ENCODE measurements around the gene TMEM233.

TMEM233 gene

DNA sequence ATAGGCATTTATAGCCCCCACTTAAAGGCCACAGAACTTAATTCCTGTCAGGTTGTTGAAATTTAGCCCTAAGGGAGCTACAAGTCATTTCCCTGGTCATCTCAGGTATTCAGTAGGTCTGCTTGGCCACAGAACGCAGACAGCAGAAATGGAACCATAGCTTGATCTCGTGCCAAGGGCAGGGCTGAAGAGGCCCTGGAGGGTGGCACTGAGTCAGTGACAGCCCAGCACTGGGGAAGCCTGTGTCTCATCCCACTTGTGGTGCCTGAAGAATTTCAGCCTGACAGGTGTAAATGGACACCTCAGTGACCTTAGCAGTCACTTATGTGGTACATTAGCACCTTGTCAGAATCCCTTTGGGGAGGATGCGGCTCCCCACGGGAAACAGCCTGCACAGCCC is 81.0 kb downstream of the TMEM233 start:
- peaks cover 84% of the 10 kb centered on the region for H3K36me3 Mint-ChIP-seq (ENCODE audit: low read depth)
- peak; percentile 42 for ATAC-seq
- H3K4me3 Mint-ChIP-seq = no peak overlapping the region

GRCh38 chr12:119676022-119676421 is 82.4 kb downstream of the TMEM233 start:
- Mint-ChIP-seq H3K27me3 (no peaks in the 10 kb centered on the region), H3K9me3 (no peaks in the 10 kb centered on the region), H3K4me1 (peaks cover 40% of the 10 kb centered on the region), H3K36me3 (ENCODE audit: low read depth) (peaks cover 79% of the 10 kb centered on the region), H3K27ac (peak overlapping the region; percentile 11), H3K4me3 (no peak overlapping the region)
- ATAC-seq (no peak), DNase-seq (no peak)

More for the DNA sequence above, 81.0 kb downstream of the TMEM233 start:
- Mint-ChIP-seq H3K4me1 (peaks cover 55% of the 10 kb centered on the region), H3K27ac (peak overlapping the region; percentile 87), H3K27me3 (no peaks in the 10 kb centered on the region), H3K9me3 (no peaks in the 10 kb centered on the region)
- no peak for DNase-seq

- Mint-ChIP-seq H3K27me3 (no peaks in the 10 kb centered on the region), H3K27ac (no peak overlapping the region), H3K9me3 (no peaks in the 10 kb centered on the region), H3K4me1 (peaks cover 39% of the 10 kb centered on the region), H3K4me3 (no peak overlapping the region), H3K36me3 (ENCODE audit: low read depth) (peaks cover 73% of the 10 kb centered on the region)
- ATAC-seq = no peak
- DNase-seq = no peak
These were observed 83.0 kb downstream of the TMEM233 start for GRCh38 chr12:119676573-119676972.

GRCh38 chr12:119678459-119678858 is 84.9 kb downstream of the TMEM233 start:
- H3K27ac Mint-ChIP-seq = no peak overlapping the region
- no peak overlapping the region for H3K4me3 Mint-ChIP-seq
- ATAC-seq = no peak
- no peaks in the 10 kb centered on the region for H3K9me3 Mint-ChIP-seq
- peaks cover 59% of the 10 kb centered on the region for H3K36me3 Mint-ChIP-seq (ENCODE audit: low read depth)
- H3K4me1 Mint-ChIP-seq = peaks cover 34% of the 10 kb centered on the region
- DNase-seq = no peak
- no peaks in the 10 kb centered on the region for H3K27me3 Mint-ChIP-seq

DNA sequence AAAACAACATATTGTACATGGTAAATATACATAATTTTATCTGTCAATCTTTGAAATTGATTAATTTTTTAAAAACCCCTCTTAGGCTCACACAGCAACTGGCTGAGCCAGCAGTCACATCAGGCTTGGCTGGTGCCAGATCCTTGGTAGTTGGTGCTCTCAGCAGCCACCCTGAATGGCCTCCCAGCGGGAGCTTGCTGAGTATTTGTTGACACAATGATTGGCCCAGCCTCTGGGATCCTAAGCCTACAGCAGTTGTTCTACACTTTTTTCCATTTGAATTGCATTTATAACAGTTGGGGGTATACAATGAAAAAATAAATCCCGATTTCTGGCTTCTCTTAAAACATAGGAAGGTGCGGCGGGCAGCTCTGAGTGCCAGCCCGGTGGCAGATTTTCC is 85.5 kb downstream of the TMEM233 start:
- no peaks in the 10 kb centered on the region for H3K27me3 Mint-ChIP-seq
- H3K4me3 Mint-ChIP-seq = no peak overlapping the region
- ATAC-seq (no peak), DNase-seq (no peak)
- H3K9me3 Mint-ChIP-seq = no peaks in the 10 kb centered on the region
- H3K36me3 Mint-ChIP-seq (ENCODE audit: low read depth) = peaks cover 56% of the 10 kb centered on the region
- peaks cover 28% of the 10 kb centered on the region for H3K4me1 Mint-ChIP-seq
- no peak overlapping the region for H3K27ac Mint-ChIP-seq

DNA sequence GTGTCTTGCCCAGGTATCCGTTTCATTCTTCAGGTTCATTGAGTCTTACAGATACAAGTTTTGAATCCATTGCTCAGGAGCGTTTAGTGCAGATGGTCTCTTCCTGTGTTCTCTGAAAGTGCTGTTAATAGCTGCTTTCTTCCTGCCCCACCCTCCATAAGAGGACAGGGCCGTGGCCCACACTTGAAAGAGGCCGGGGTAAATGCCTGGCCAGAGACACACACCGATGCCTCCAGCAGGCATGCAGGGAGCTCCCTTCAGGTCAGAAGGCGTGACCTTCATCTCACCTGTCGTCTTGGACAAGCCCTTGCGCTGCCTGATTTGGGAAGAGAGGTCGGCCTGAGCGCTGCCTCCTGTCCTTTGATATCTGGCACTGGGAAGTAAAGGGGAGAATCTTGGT is 85.9 kb downstream of the TMEM233 start:
- Mint-ChIP-seq H3K36me3 (ENCODE audit: low read depth) (peaks cover 52% of the 10 kb centered on the region), H3K4me3 (no peak overlapping the region), H3K27ac (no peak overlapping the region), H3K4me1 (peaks cover 24% of the 10 kb centered on the region), H3K27me3 (no peaks in the 10 kb centered on the region), H3K9me3 (no peaks in the 10 kb centered on the region)
- ATAC-seq (no peak), DNase-seq (no peak)

DNA sequence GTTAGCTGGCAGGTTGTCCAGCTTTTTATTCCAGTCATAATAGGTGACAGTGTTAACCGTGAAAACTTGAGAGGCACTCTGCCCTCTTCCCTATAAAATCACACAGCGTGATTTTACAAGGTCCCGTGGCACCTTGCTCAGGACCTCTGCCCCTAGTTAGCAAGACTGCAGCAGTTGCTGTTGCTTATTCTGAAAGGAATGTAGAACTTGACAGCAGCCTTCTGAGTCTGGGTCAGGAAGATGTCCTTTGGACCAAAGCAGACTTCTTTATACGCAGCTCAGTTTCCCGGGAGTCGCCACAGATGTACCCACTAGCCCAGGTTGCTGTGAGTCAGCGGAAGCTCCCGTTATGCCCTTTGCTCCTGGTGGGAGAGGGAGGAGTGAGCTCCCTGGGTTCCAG is 87.5 kb downstream of the TMEM233 start:
- DNase-seq (no peak), ATAC-seq (no peak)
- Mint-ChIP-seq H3K4me1 (peaks cover 18% of the 10 kb centered on the region), H3K4me3 (no peak overlapping the region), H3K36me3 (ENCODE audit: low read depth) (peaks cover 39% of the 10 kb centered on the region), H3K27ac (no peak overlapping the region), H3K9me3 (no peaks in the 10 kb centered on the region), H3K27me3 (no peaks in the 10 kb centered on the region)

- peaks cover 18% of the 10 kb centered on the region for H3K4me1 Mint-ChIP-seq
- DNase-seq = no peak
- no peaks in the 10 kb centered on the region for H3K9me3 Mint-ChIP-seq
- no peak overlapping the region for H3K4me3 Mint-ChIP-seq
- H3K36me3 Mint-ChIP-seq (ENCODE audit: low read depth) = peaks cover 30% of the 10 kb centered on the region
- peak; percentile 48 for ATAC-seq
- peak overlapping the region; percentile 75 for H3K27ac Mint-ChIP-seq
- no peaks in the 10 kb centered on the region for H3K27me3 Mint-ChIP-seq
These were observed 88.4 kb downstream of the TMEM233 start for GRCh38 chr12:119681728-119682638.

DNA sequence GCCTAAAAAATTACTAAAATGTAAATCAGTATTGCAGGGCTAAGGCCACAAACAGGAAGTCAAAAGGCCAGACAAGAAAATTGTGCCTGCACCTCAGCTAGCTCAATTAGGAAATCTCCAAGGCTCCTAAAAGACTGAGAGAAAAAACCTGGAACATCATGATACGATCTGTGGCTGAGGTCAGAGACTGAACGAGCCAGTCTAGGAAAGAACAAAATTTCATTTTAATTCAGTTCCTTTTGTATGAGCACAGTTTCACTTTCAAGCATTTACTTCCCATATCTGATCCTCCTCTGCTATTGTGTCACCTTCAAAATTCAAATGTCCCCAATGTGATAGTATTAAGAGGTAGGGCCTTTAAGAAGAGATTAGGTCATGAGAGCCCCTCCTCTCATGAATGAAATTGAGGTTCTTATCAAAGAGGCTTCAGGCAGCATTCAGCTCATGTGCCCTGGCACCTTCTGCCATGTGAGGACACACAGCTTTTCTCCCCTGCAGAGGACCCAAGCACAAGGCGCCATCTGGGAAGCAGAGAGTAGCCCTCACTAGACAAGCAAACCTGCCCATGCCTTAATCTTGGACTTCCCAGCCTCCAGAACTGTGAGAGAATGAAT is 89.2 kb downstream of the TMEM233 start:
- DNase-seq (no peak), ATAC-seq (no peak)
- Mint-ChIP-seq H3K36me3 (ENCODE audit: low read depth) (peaks cover 31% of the 10 kb centered on the region), H3K4me3 (no peak overlapping the region), H3K27me3 (no peaks in the 10 kb centered on the region), H3K9me3 (no peaks in the 10 kb centered on the region), H3K27ac (peak overlapping the region; percentile 75), H3K4me1 (peaks cover 18% of the 10 kb centered on the region)

DNA sequence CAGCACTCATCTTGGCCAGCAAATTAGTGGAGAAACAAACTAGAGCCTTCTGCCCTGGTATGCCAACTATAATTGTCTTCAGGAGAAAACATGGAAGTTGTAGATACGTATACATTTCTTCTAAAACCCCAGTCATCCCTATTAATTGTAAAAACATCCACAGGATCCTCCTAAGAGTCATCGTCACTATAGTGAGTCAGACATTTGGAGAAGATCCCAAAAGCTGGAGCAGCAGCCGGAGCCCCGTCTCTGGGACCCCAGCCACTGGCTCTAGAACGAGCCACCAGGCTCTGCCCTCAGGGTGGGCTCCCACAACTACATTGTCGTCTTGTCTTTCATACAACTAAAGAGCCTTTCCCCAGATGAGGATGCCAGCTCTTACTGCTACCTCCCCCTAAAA is 89.8 kb downstream of the TMEM233 start:
- H3K27ac Mint-ChIP-seq = peak overlapping the region; percentile 23
- peaks cover 18% of the 10 kb centered on the region for H3K4me1 Mint-ChIP-seq
- DNase-seq (no peak), ATAC-seq (no peak)
- no peak overlapping the region for H3K4me3 Mint-ChIP-seq
- H3K36me3 Mint-ChIP-seq (ENCODE audit: low read depth) = peaks cover 26% of the 10 kb centered on the region
- H3K9me3 Mint-ChIP-seq = no peaks in the 10 kb centered on the region
- H3K27me3 Mint-ChIP-seq = no peaks in the 10 kb centered on the region

DNA sequence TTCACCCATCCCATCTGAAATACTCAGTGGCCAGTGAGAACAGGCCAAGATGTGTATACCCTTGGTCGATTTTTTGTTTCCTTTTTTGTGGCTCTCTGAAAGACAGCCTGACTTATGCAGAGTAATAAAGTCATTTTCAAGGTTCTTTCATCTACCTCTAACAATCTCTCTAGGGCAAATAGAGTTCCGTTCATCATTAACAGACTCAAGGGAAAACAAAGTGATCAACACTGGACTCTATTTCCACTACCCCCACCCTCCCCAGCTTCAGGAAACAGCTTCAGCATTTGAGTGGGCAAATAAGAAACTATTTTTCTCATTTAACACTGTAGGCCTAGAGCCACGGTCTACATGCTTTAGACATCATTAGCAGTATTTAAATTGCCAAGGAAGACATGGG is 90.2 kb downstream of the TMEM233 start:
- Mint-ChIP-seq H3K4me1 (peaks cover 18% of the 10 kb centered on the region), H3K27ac (peak overlapping the region; percentile 23), H3K9me3 (no peaks in the 10 kb centered on the region), H3K27me3 (no peaks in the 10 kb centered on the region), H3K4me3 (no peak overlapping the region), H3K36me3 (ENCODE audit: low read depth) (peaks cover 22% of the 10 kb centered on the region)
- ATAC-seq (no peak), DNase-seq (no peak)

- Mint-ChIP-seq H3K27ac (no peak overlapping the region), H3K4me3 (no peak overlapping the region), H3K27me3 (no peaks in the 10 kb centered on the region), H3K9me3 (no peaks in the 10 kb centered on the region), H3K4me1 (peaks cover 18% of the 10 kb centered on the region), H3K36me3 (ENCODE audit: low read depth) (peaks cover 16% of the 10 kb centered on the region)
- DNase-seq (no peak), ATAC-seq (no peak)
These were observed 91.3 kb downstream of the TMEM233 start for GRCh38 chr12:119684711-119685369.

DNA sequence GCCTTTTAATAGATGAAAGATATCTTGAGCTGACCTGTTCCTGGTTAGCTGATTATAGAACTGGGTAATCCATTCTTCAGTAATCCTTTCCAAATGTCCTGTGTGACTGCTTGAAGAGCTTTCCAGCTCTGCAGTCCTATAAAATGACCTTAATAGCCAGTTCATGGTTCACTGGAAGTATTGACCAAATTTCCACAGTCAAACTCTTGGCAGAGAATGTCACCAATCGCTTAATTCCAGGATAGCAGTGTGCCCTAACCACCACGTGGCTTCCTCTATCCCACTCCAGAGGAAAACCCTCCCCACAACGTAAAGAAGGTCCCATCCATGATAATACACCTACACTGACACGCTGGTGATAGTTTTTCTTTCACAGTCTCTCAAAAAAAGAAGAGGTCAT is 91.8 kb downstream of the TMEM233 start:
- Mint-ChIP-seq H3K27ac (no peak overlapping the region), H3K36me3 (ENCODE audit: low read depth) (peaks cover 11% of the 10 kb centered on the region), H3K4me3 (no peak overlapping the region), H3K4me1 (peaks cover 18% of the 10 kb centered on the region), H3K27me3 (no peaks in the 10 kb centered on the region), H3K9me3 (no peaks in the 10 kb centered on the region)
- DNase-seq = no peak
- ATAC-seq = no peak

GRCh38 chr12:119686355-119686754 is 92.8 kb downstream of the TMEM233 start:
- H3K4me1 Mint-ChIP-seq = peaks cover 15% of the 10 kb centered on the region
- no peak overlapping the region for H3K4me3 Mint-ChIP-seq
- DNase-seq (no peak), ATAC-seq (no peak)
- no peaks in the 10 kb centered on the region for H3K27me3 Mint-ChIP-seq
- H3K36me3 Mint-ChIP-seq (ENCODE audit: low read depth) = peaks cover 10% of the 10 kb centered on the region
- no peak overlapping the region for H3K27ac Mint-ChIP-seq
- no peaks in the 10 kb centered on the region for H3K9me3 Mint-ChIP-seq

DNA sequence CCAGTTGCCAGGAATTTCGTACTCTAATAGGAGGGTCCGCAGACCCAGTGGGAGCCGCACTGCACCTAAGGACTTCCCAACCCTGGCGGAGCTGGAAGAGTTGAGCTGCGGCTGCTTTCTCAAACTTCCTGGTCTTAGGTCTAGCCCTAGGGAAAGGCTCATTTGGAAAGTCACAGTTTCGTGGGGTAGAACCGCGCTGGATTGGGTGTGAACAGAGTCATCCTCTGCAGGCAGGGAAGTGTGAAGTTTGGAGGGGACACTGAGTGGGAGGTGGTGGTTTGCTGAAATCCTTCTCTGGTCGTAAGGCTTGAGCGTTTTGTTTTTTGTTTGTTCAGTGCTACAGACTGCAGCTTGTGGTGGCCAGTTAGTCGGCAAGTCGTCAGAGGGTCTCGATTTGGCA is 93.2 kb downstream of the TMEM233 start:
- Mint-ChIP-seq H3K9me3 (no peaks in the 10 kb centered on the region), H3K27me3 (no peaks in the 10 kb centered on the region), H3K27ac (no peak overlapping the region), H3K36me3 (ENCODE audit: low read depth) (peaks cover 10% of the 10 kb centered on the region), H3K4me1 (peaks cover 13% of the 10 kb centered on the region), H3K4me3 (no peak overlapping the region)
- no peak for DNase-seq
- ATAC-seq = no peak
